GM12878 (cell line): ENCODE measurements around the gene KCNN1. TPM values are rescaled to one million over a fixed set of nuclear protein-coding genes. Genes with fewer than 3 reads are reported as not detected.

Experiments used
- BHLHE40 ChIP-seq, 2 experiments: fragments of 450-650 bp in 1 of 2; IDR thresholded peaks; 2 replicates each; pipeline ENCODE4 v1.6.1; 2011 to 2017; ENCODE audit warnings: low read depth in 2 of 2, borderline replicate concordance in 1 of 2, improper control_type of control experiment in 1 of 2, low read length in 1 of 2, mild to moderate bottlenecking in 1 of 2
- BRCA1 ChIP-seq: IDR thresholded peaks from 2 replicates; pipeline ENCODE4 v1.6.1; 2011; ENCODE audit warnings: low read depth, low read length, improper control_type of control experiment
- CBFB ChIP-seq: IDR thresholded peaks from 2 replicates; pipeline ENCODE4 v1.6.1; 2016; ENCODE audit warnings: antibody characterized with exemption, low read depth
- CHD2 ChIP-seq: IDR thresholded peaks from 2 replicates; pipeline ENCODE4 v1.6.1; 2011; ENCODE audit warnings: low read depth, low read length, improper control_type of control experiment, borderline replicate concordance
- CUX1 ChIP-seq: IDR thresholded peaks from 2 replicates; pipeline ENCODE4 v1.6.1; 2012; ENCODE audit warnings: improper control_type of control experiment, low read depth, low read length; ENCODE audit not compliant: insufficient replicate concordance
- E2F8 ChIP-seq: fragments of 450-650 bp; IDR thresholded peaks from 2 replicates; pipeline ENCODE4 v1.6.1; 2018; ENCODE audit warnings: mild to moderate bottlenecking, low read depth, moderate library complexity; ENCODE audit not compliant: partially characterized antibody
- FOXM1 ChIP-seq: IDR thresholded peaks from 2 replicates; pipeline ENCODE4 v1.6.1; 2012; ENCODE audit warnings: low read depth, mild to moderate bottlenecking, inconsistent platforms, low read length, moderate library complexity
- GATAD2B ChIP-seq: fragments of 450-650 bp; conservative IDR thresholded peaks from 2 replicates; pipeline ENCODE4 v1.6.1; 2017; ENCODE audit warnings: low read depth, mild to moderate bottlenecking, moderate library complexity
- HDAC6 ChIP-seq: fragments of 200-600 bp; sonication (generic); IDR thresholded peaks from one replicate; pipeline ENCODE4 v1.8.0; 2017; ENCODE audit warnings: antibody characterized with exemption; ENCODE audit not compliant: unreplicated experiment
- MEF2B ChIP-seq: fragments of 450-650 bp; IDR thresholded peaks from 2 replicates; pipeline ENCODE4 v1.6.1; 2018; ENCODE audit warnings: mild to moderate bottlenecking, moderate library complexity; ENCODE audit not compliant: partially characterized antibody, poor library complexity, severe bottlenecking
- NFXL1 ChIP-seq: fragments of 450-650 bp; IDR thresholded peaks from 2 replicates; pipeline ENCODE4 v1.6.1; 2017; ENCODE audit warnings: antibody characterized with exemption, mild to moderate bottlenecking, borderline replicate concordance
- NFYB ChIP-seq: IDR thresholded peaks from 2 replicates; pipeline ENCODE4 v1.6.1; 2011; ENCODE audit warnings: low read depth, mild to moderate bottlenecking, low read length, improper control_type of control experiment, moderate library complexity; ENCODE audit not compliant: insufficient read depth
- NKRF ChIP-seq: fragments of 450-650 bp; conservative IDR thresholded peaks from 2 replicates; pipeline ENCODE4 v1.6.1; 2017; ENCODE audit warnings: mild to moderate bottlenecking, moderate library complexity
- POLR2A ChIP-seq: IDR thresholded peaks from 2 replicates; pipeline ENCODE4 v1.6.1; 2011; ENCODE audit warnings: low read depth, mild to moderate bottlenecking, low read length
- POLR2AphosphoS2 ChIP-seq: IDR thresholded peaks from 2 replicates; pipeline ENCODE4 v1.6.1; 2011; ENCODE audit warnings: low read depth, mild to moderate bottlenecking, low read length, improper control_type of control experiment, moderate library complexity
- RUNX3 ChIP-seq: IDR thresholded peaks from 2 replicates; pipeline ENCODE4 v1.6.1; 2012; ENCODE audit warnings: low read length, inconsistent platforms
- SRF ChIP-seq, 2 experiments: IDR thresholded peaks; 2 replicates each; pipeline ENCODE4 v1.6.1; 2011; ENCODE audit warnings: low read depth in 2 of 2, low read length in 2 of 2, mild to moderate bottlenecking in 1 of 2, moderate library complexity in 1 of 2
- STAT1 ChIP-seq: fragments of 450-650 bp; conservative IDR thresholded peaks from 2 replicates; pipeline ENCODE4 v1.6.1; 2014; ENCODE audit warnings: antibody characterized with exemption, mild to moderate bottlenecking
- ZNF24 ChIP-seq: fragments of 450-650 bp; IDR thresholded peaks from 2 replicates; pipeline ENCODE4 v1.6.1; 2017; ENCODE audit warnings: antibody characterized with exemption, mild to moderate bottlenecking
- polyA plus RNA-seq, 11 experiments: library from polyadenylated mRNA; depleted of rRNA in 4 of 11; unstranded in 6 of 11; stranded (reverse) in 5 of 11; fragments of >200 nt; fragmentation: Nextera tagmentation in 4 of 11; fragmentation: Illumina TruSeq in 1 of 11; extraction: Ambion mirVana in 4 of 11; extraction: Trizol in 1 of 11; gene quantifications; 1 replicate in 1 of 11; 2 replicates in 10 of 11; pipeline versions ENCODE4 v1.2.1 to v1.2.3, GENCODE V29; 2011 to 2016; ENCODE audit warnings: inconsistent platforms in 2 of 11, missing spikeins in 2 of 11, low read depth in 1 of 11
- total RNA-seq, 4 experiments: library from RNA; depleted of rRNA in 3 of 4; stranded (reverse); fragments of >200 nt in 3 of 4; fragmentation: Illumina TruSeq in 1 of 4; extraction: Trizol in 1 of 4; gene quantifications; 2 replicates each; pipeline versions ENCODE4 v1.2.1 to v1.2.3, GENCODE V29; 2013 to 2021

KCNN1 gene
- total and polyA plus RNA-seq, 10 of the 15 experiments (the other 5 are each of a cell fraction or from before 2014, with no cell fraction given): 0.02 to 0.95 (median 0.16) TPM; not detected in 1

- TF ChIP-seq RUNX3: peak; percentile 20; the same call in 1 of the 2 replicates
- no peak for TF ChIP-seq POLR2AphosphoS2
- TF ChIP-seq ZNF24: no peak
- TF ChIP-seq CUX1: no peak
- TF ChIP-seq POLR2A: no peak
- 0 out of 2 replicates have a peak, but pooled peaks have one; percentile 2 for TF ChIP-seq GATAD2B
- TF ChIP-seq HDAC6: no peak
- no peak for TF ChIP-seq SRF (IDR thresholded peaks at IDR 0.05; ENCODE audit: low read depth in 2 of 2, low read length in 2 of 2)
- no peak for TF ChIP-seq CHD2
- TF ChIP-seq NKRF: 0 out of 2 replicates have a peak, but pooled peaks have one; percentile 31
- TF ChIP-seq CBFB: no peak
- no peak for TF ChIP-seq MEF2B
- no peak for TF ChIP-seq E2F8
- TF ChIP-seq STAT1: no peak
- no peak for TF ChIP-seq FOXM1
- no peak for TF ChIP-seq NFXL1
- peak in 1 of 2 experiments; percentile 2; a peak in 1 of 4 replicates for TF ChIP-seq BHLHE40 (IDR thresholded peaks at IDR 0.05; ENCODE audit: borderline replicate concordance in 1 of 2, low read depth in 2 of 2, low read length in 1 of 2)
- TF ChIP-seq NFYB: no peak
- no peak for TF ChIP-seq BRCA1
These were observed 14.6 kb upstream of the KCNN1 start (continued) for GRCh38 chr19:17951990-17952976.
